HEK293 (cell line): ENCODE data around the gene PRKCA.

Experiments used
- CTCF ChIA-PET: fragments of 350-600 bp; formaldehyde crosslinking; extraction: SDS; loops from one replicate; lab custom pipeline; 2021; ENCODE audit warnings: antibody characterized with exemption; lab: Yijun Ruan, JAX
- POLR2A ChIA-PET: fragments of 300-600 bp; formaldehyde crosslinking; extraction: SDS; loops from one replicate; lab custom pipeline; 2020; ENCODE audit warnings: antibody characterized with exemption, inconsistent platforms; lab: Yijun Ruan, JAX
- H3K27ac ChIP-seq: fragments of 200-500 bp; sonication (Bioruptor generic); 2 replicates; pipeline ENCODE4 v1.5.1; 2014; ENCODE audit warnings: low read depth, low read length, control low read depth, inconsistent platforms; ENCODE audit errors: extremely low read depth
- H3K36me3 ChIP-seq, 2 experiments: fragments of 200-500 bp in 1 of 2; sonication (Bioruptor generic) in 1 of 2; 1 replicate in 1 of 2; 2 replicates in 1 of 2; pipeline ENCODE4 v1.5.1; 2014 to 2017; ENCODE audit warnings: inconsistent platforms in 2 of 2, low read length in 2 of 2; ENCODE audit not compliant: control insufficient read depth in 2 of 2, insufficient read depth in 1 of 2
- H3K4me1 ChIP-seq: fragments of 200-500 bp; sonication (Bioruptor generic); 2 replicates; pipeline ENCODE4 v1.5.1; 2014; ENCODE audit warnings: mild to moderate bottlenecking, low read length, inconsistent platforms; ENCODE audit not compliant: control insufficient read depth, insufficient read depth
- H3K4me3 ChIP-seq: 2 replicates; pipeline ENCODE4 v1.5.1; 2011; ENCODE audit warnings: low read depth, mild to moderate bottlenecking, control low read depth, low read length, moderate library complexity
- H3K9me3 ChIP-seq: fragments of 200-500 bp; sonication (Bioruptor generic); 2 replicates; pipeline ENCODE4 v1.5.1; 2014; ENCODE audit warnings: low read depth, low read length, inconsistent platforms; ENCODE audit not compliant: control insufficient read depth, insufficient read depth
- OSR2 ChIP-seq: fragments of 450-650 bp; formaldehyde crosslinking; IDR thresholded peaks from 2 replicates; pipeline ENCODE4 v1.5.1; 2016; ENCODE audit warnings: missing biosample characterization, missing genetic modification characterization
- SP3 ChIP-seq: fragments of 450-650 bp; formaldehyde crosslinking; IDR thresholded peaks from 2 replicates; pipeline ENCODE4 v1.5.1; 2016; ENCODE audit warnings: missing biosample characterization, missing genetic modification characterization
- SP7 ChIP-seq: fragments of 450-650 bp; formaldehyde crosslinking; IDR thresholded peaks from 2 replicates; pipeline ENCODE4 v1.5.1; 2016; ENCODE audit warnings: missing biosample characterization, missing genetic modification characterization
- ZNF112 ChIP-seq: fragments of 450-650 bp; formaldehyde crosslinking; IDR thresholded peaks from 2 replicates; pipeline ENCODE4 v1.5.0; 2017; ENCODE audit warnings: missing biosample characterization, missing genetic modification characterization
- ZNF155 ChIP-seq: fragments of 450-650 bp; formaldehyde crosslinking; IDR thresholded peaks from 2 replicates; pipeline ENCODE4 v1.5.1; 2016; ENCODE audit warnings: missing biosample characterization, missing genetic modification characterization
- ZNF202 ChIP-seq: fragments of 450-650 bp; formaldehyde crosslinking; IDR thresholded peaks from 2 replicates; pipeline ENCODE4 v1.5.1; 2016; ENCODE audit warnings: missing biosample characterization, missing genetic modification characterization, borderline replicate concordance
- ZNF48 ChIP-seq: fragments of 450-650 bp; formaldehyde crosslinking; IDR thresholded peaks from 2 replicates; pipeline ENCODE4 v1.5.1; 2016; ENCODE audit warnings: missing biosample characterization, missing genetic modification characterization
- ZNF510 ChIP-seq: fragments of 450-650 bp; formaldehyde crosslinking; IDR thresholded peaks from 2 replicates; pipeline ENCODE4 v1.5.1; 2018; ENCODE audit warnings: mild to moderate bottlenecking, missing genetic modification characterization, missing biosample characterization; ENCODE audit not compliant: insufficient replicate concordance
- ZNF571 ChIP-seq: fragments of 450-650 bp; formaldehyde crosslinking; IDR thresholded peaks from 2 replicates; pipeline ENCODE4 v1.5.0; 2017; ENCODE audit warnings: missing biosample characterization, missing genetic modification characterization
- ZNF660 ChIP-seq: fragments of 450-650 bp; IDR thresholded peaks from 2 replicates; pipeline ENCODE4 v1.5.1; 2018; ENCODE audit warnings: missing biosample characterization, mild to moderate bottlenecking, missing genetic modification characterization
- ZNF677 ChIP-seq: fragments of 450-650 bp; IDR thresholded peaks from 2 replicates; pipeline ENCODE4 v1.5.0; 2018; ENCODE audit warnings: missing biosample characterization, mild to moderate bottlenecking, missing genetic modification characterization, moderate library complexity
- ZNF76 ChIP-seq: fragments of 450-650 bp; formaldehyde crosslinking; IDR thresholded peaks from 2 replicates; pipeline ENCODE4; 2016; ENCODE audit warnings: low read depth, missing biosample characterization, missing genetic modification characterization, borderline replicate concordance
- ZNF843 ChIP-seq: fragments of 450-650 bp; formaldehyde crosslinking; IDR thresholded peaks from 2 replicates; pipeline ENCODE4 v1.5.1; 2016; ENCODE audit warnings: missing biosample characterization, missing genetic modification characterization
- ZSCAN30 ChIP-seq: fragments of 450-650 bp; IDR thresholded peaks from 2 replicates; pipeline ENCODE4 v1.5.1; 2018; ENCODE audit warnings: missing biosample characterization, mild to moderate bottlenecking, missing genetic modification characterization, moderate library complexity
- TF ChIP-seq, protein P1 (sequence below): fragments of 450-650 bp; formaldehyde crosslinking; IDR thresholded peaks from 2 replicates; pipeline ENCODE4 v1.5.1; 2016; ENCODE audit warnings: missing biosample characterization, missing genetic modification characterization
- TF ChIP-seq, protein P2 (sequence below): fragments of 450-650 bp; formaldehyde crosslinking; IDR thresholded peaks from 2 replicates; pipeline ENCODE4 v1.5.1; 2016; ENCODE audit warnings: missing biosample characterization, missing genetic modification characterization
- TF ChIP-seq, protein P3 (sequence below): fragments of 450-650 bp; formaldehyde crosslinking; IDR thresholded peaks from 2 replicates; pipeline ENCODE4 v1.5.1; 2017; ENCODE audit warnings: missing biosample characterization, missing genetic modification characterization
- TF ChIP-seq, protein P4 (sequence below): fragments of 450-650 bp; formaldehyde crosslinking; IDR thresholded peaks from 2 replicates; pipeline ENCODE4 v1.5.1; 2016; ENCODE audit warnings: missing biosample characterization, missing genetic modification characterization
- TF ChIP-seq, protein P5 (sequence below): fragments of 450-650 bp; formaldehyde crosslinking; IDR thresholded peaks from 2 replicates; pipeline ENCODE4 v1.5.1; 2016; ENCODE audit warnings: missing biosample characterization, missing genetic modification characterization

Gene PRKCA

DNA sequence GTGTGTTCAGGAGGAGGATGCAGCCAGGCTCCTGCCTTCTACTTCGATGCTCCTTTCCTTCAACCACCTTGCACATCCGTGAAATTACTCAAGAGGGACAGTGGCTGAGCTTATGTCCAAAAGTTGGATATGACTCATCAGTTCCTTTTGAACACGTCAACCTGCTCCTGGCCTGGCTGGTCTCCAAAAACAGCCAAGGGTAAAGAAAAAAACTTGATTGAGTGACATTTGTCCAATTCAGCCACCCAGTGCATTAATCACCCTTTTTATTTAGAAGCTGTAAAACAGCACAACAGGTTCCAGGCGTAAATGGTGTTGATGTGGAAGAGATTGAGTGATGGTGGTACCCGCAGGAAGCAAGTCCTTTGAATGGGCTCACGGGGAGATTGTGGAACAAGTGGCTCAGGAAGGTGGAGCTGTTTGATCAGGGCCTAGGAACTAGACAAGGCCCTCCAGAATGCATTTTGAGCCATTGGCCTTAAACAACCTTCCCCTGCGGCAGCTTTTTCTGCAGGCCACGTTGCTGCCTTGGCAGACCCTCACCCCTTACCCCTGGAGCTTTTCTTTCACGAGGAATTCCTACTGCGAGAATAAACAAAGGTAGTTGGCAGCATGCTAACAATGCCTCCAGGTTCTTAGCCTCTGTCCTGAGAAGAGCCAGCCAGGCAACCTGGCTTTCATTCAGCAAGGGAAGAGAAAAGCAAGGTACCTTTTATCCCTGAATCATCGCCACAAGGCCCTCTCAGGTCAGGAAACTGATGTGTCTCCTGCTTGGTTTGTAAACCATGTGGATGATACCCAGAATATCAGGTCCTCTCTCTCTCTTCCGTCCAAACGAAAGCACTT, 359.2 kb downstream of the PRKCA start (continued):
- TF ChIP-seq ZNF76 (tag by site-specific recombination) (no peak), SP3 (tag by site-specific recombination) (no peak; the same call in 1 of the 2 replicates), SP7 (tag by site-specific recombination) (peak; percentile 87), ZNF660 (tag by site-specific recombination) (peak; percentile 75), OSR2 (tag by site-specific recombination) (peak; percentile 84), ZNF843 (tag by site-specific recombination) (peak; percentile 79), ZNF510 (no peak)
- TF ChIP-seq, protein P1, sequence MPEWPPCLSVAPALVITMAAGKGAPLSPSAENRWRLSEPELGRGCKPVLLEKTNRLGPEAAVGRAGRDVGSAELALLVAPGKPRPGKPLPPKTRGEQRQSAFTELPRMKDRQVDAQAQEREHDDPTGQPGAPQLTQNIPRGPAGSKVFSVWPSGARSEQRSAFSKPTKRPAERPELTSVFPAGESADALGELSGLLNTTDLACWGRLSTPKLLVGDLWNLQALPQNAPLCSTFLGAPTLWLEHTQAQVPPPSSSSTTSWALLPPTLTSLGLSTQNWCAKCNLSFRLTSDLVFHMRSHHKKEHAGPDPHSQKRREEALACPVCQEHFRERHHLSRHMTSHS (tag by site-specific recombination): no peak
- TF ChIP-seq, protein P2, sequence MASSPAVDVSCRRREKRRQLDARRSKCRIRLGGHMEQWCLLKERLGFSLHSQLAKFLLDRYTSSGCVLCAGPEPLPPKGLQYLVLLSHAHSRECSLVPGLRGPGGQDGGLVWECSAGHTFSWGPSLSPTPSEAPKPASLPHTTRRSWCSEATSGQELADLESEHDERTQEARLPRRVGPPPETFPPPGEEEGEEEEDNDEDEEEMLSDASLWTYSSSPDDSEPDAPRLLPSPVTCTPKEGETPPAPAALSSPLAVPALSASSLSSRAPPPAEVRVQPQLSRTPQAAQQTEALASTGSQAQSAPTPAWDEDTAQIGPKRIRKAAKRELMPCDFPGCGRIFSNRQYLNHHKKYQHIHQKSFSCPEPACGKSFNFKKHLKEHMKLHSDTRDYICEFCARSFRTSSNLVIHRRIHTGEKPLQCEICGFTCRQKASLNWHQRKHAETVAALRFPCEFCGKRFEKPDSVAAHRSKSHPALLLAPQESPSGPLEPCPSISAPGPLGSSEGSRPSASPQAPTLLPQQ: no peak; the same call in 1 of the 2 replicates
- TF ChIP-seq, protein P3, sequence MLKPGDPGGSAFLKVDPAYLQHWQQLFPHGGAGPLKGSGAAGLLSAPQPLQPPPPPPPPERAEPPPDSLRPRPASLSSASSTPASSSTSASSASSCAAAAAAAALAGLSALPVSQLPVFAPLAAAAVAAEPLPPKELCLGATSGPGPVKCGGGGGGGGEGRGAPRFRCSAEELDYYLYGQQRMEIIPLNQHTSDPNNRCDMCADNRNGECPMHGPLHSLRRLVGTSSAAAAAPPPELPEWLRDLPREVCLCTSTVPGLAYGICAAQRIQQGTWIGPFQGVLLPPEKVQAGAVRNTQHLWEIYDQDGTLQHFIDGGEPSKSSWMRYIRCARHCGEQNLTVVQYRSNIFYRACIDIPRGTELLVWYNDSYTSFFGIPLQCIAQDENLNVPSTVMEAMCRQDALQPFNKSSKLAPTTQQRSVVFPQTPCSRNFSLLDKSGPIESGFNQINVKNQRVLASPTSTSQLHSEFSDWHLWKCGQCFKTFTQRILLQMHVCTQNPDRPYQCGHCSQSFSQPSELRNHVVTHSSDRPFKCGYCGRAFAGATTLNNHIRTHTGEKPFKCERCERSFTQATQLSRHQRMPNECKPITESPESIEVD (tag by site-specific recombination): peak; percentile 93

DNA sequence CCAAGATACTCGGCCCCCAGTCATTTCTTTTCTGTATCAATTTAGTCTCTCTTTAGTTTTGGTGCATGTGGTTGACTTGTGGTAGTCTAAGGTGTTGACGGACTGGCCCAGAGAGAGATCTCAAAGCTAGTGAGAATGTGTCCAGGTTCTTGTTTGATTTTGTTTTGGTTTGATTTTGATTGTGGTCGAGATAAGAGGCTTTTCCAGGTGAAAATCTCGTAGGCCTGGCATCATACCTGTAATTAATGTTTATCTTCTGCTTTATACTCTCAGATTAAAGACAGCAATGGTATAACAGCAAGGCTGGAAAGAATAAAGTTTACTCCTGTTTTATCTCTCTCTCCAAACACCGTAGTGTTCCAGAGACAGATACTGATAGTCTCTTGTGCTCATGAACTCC, 360.1 kb downstream of the PRKCA start:
- ChIA-PET POLR2A (no interaction called here), CTCF (interaction anchor here (0.6 to 1.8 kb wide), 3 partner anchors 9 to 462 kb away, joined by 3 to 5 read pairs (median 3); no protein-coding TSS in a partner anchor)
- H3K36me3 ChIP-seq: no peaks in the 10 kb centered on the region
- H3K4me1 ChIP-seq: no peaks in the 10 kb centered on the region; the same call in 1 of the 2 replicates
- TF ChIP-seq ZNF48 (no peak), ZNF155 (tag by site-specific recombination) (no peak), ZNF202 (no peak)
- TF ChIP-seq, protein P4, sequence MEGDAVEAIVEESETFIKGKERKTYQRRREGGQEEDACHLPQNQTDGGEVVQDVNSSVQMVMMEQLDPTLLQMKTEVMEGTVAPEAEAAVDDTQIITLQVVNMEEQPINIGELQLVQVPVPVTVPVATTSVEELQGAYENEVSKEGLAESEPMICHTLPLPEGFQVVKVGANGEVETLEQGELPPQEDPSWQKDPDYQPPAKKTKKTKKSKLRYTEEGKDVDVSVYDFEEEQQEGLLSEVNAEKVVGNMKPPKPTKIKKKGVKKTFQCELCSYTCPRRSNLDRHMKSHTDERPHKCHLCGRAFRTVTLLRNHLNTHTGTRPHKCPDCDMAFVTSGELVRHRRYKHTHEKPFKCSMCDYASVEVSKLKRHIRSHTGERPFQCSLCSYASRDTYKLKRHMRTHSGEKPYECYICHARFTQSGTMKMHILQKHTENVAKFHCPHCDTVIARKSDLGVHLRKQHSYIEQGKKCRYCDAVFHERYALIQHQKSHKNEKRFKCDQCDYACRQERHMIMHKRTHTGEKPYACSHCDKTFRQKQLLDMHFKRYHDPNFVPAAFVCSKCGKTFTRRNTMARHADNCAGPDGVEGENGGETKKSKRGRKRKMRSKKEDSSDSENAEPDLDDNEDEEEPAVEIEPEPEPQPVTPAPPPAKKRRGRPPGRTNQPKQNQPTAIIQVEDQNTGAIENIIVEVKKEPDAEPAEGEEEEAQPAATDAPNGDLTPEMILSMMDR: no peak
- TF ChIP-seq, all 188 proteins: peak for 0
- Histone ChIP-seq H3K4me3 (no peak overlapping the region), H3K27ac (no peak overlapping the region), H3K9me3 (no peaks in the 10 kb centered on the region)

DNA sequence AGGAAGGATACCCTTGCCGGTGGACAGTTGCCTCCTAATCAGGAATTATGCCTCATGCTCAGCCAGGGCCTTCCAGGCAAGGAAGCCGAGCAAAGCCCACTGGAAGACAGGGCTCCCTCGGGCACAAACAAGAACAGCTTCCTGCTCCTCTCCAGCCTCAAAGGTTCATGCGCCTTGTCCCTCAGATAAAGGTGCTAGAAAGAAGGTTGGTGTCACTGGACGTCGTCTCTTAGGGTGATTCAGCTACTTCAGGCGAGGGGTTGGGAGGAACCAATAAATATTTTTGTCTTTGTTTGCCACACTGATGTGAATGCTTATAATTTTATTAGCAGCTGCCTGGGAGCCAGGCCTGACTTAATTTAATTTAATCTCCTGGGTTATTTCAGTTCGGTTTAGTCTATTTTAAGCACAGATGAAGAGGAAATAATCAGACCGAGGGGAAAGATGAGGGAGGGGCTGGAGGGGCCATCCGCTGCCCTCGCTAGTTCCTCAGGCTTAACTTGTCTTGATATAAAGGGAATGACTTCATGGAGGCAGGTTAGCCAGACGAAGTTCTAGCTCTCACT, 360.7 kb downstream of the PRKCA start:
- CTCF ChIA-PET: interaction anchor here (0.6 to 1.8 kb wide), 2 partner anchors 9 to 171 kb away, joined by 3 to 5 read pairs; no protein-coding TSS in a partner anchor

More for the DNA sequence above, 360.7 kb downstream of the PRKCA start:
- POLR2A ChIA-PET: interaction anchor here (0.8 kb wide), 1 partner anchor 12 kb away, joined by 3 read pairs; no protein-coding TSS in a partner anchor
- Histone ChIP-seq H3K9me3 (no peaks in the 10 kb centered on the region), H3K4me3 (no peak overlapping the region), H3K4me1 (no peaks in the 10 kb centered on the region; the same call in 1 of the 2 replicates), H3K27ac (no peak overlapping the region), H3K36me3 (no peaks in the 10 kb centered on the region)
- TF ChIP-seq ZNF112 (tag by site-specific recombination) (no peak), ZSCAN30 (tag by site-specific recombination) (no peak), ZNF571 (tag by site-specific recombination) (no peak), ZNF677 (tag by site-specific recombination) (peak; percentile 64)
- TF ChIP-seq, protein P5, sequence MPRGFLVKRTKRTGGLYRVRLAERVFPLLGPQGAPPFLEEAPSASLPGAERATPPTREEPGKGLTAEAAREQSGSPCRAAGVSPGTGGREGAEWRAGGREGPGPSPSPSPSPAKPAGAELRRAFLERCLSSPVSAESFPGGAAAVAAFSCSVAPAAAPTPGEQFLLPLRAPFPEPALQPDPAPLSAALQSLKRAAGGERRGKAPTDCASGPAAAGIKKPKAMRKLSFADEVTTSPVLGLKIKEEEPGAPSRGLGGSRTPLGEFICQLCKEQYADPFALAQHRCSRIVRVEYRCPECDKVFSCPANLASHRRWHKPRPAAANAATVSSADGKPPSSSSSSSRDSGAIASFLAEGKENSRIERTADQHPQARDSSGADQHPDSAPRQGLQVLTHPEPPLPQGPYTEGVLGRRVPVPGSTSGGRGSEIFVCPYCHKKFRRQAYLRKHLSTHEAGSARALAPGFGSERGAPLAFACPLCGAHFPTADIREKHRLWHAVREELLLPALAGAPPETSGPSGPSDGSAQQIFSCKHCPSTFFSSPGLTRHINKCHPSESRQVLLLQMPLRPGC (tag by site-specific recombination): no peak
